ENCODE measurements around the gene ANP32A.
"Not testable (repeated sequence)": the region's sequence is repeated elsewhere in the genome, so short reads cannot be mapped to it uniquely, and the experiment has no call there.

The ANP32A gene

GRCh38 chr15:68765602-68766368 is 54.9 kb downstream of the ANP32A start:
- in situ Hi-C loops (cut with HindIII; ENCODE audit: low sequenced_read_pairs) = no loop called here

GRCh38 chr15:68764090-68764489 is 56.6 kb downstream of the ANP32A start:
- no peak overlapping the region for H3K4me3 ChIP-seq (ENCODE audit: low read depth, low read length)
- in situ Hi-C loops (cut with HindIII; ENCODE audit: low sequenced_read_pairs) = no loop called here
- no peak for DNase-seq (ENCODE audit: low read depth, low spot score)
- TF ChIP-seq CTCF (IDR thresholded peaks at IDR 0.05; ENCODE audit: low read depth, low read length) = no peak

More at GRCh38 chr15:68765602-68766368, 54.9 kb downstream of the ANP32A start:
- no peak for TF ChIP-seq CTCF (IDR thresholded peaks at IDR 0.05; ENCODE audit: low read depth, low read length)
- H3K4me3 ChIP-seq (ENCODE audit: low read depth, low read length) = no peak overlapping the region
- DNase-seq (ENCODE audit: low read depth, low spot score) = no peak

GRCh38 chr15:68763063-68763462 is 57.6 kb downstream of the ANP32A start:
- TF ChIP-seq CTCF (IDR thresholded peaks at IDR 0.05; ENCODE audit: low read depth, low read length) = no peak
- in situ Hi-C loops (cut with HindIII; ENCODE audit: low sequenced_read_pairs) = no loop called here

GRCh38 chr15:68759982-68760579 is 60.6 kb downstream of the ANP32A start:
- in situ Hi-C loops (cut with HindIII; ENCODE audit: low sequenced_read_pairs); DNase-seq (ENCODE audit: low read depth, low spot score); H3K4me3 ChIP-seq (ENCODE audit: low read depth, low read length): not testable (repeated sequence)

More at GRCh38 chr15:68763063-68763462, 57.6 kb downstream of the ANP32A start:
- DNase-seq (ENCODE audit: low read depth, low spot score) = no peak
- no peak overlapping the region for H3K4me3 ChIP-seq (ENCODE audit: low read depth, low read length)

- DNase-seq (ENCODE audit: low read depth, low spot score) = no peak
- no peak overlapping the region for H3K4me3 ChIP-seq (ENCODE audit: low read depth, low read length)
- no peak for TF ChIP-seq CTCF (IDR thresholded peaks at IDR 0.05; ENCODE audit: low read depth, low read length)
- in situ Hi-C loops (cut with HindIII; ENCODE audit: low sequenced_read_pairs) = no loop called here
These were observed 65.0 kb downstream of the ANP32A start for GRCh38 chr15:68755731-68756130.

- in situ Hi-C loops (cut with HindIII; ENCODE audit: low sequenced_read_pairs) = no loop called here
- H3K4me3 ChIP-seq (ENCODE audit: low read depth, low read length) = no peak overlapping the region
- DNase-seq (ENCODE audit: low read depth, low spot score) = no peak
- TF ChIP-seq CTCF (IDR thresholded peaks at IDR 0.05; ENCODE audit: low read depth, low read length) = no peak
These were observed 69.1 kb downstream of the ANP32A start for GRCh38 chr15:68751622-68752021.

- no peak overlapping the region for H3K4me3 ChIP-seq (ENCODE audit: low read depth, low read length)
- in situ Hi-C loops (cut with HindIII; ENCODE audit: low sequenced_read_pairs) = no loop called here
- no peak for TF ChIP-seq CTCF (IDR thresholded peaks at IDR 0.05; ENCODE audit: low read depth, low read length)
- no peak for DNase-seq (ENCODE audit: low read depth, low spot score)
These were observed 70.9 kb downstream of the ANP32A start for GRCh38 chr15:68749793-68750192.

All from astrocyte of the spinal cord (primary cell).